ENCODE results near the gene FOXP1.
"Not testable (repeated sequence)": the region's sequence is repeated elsewhere in the genome, so short reads cannot be mapped to it uniquely, and the experiment has no call there.

The FOXP1 gene

DNA sequence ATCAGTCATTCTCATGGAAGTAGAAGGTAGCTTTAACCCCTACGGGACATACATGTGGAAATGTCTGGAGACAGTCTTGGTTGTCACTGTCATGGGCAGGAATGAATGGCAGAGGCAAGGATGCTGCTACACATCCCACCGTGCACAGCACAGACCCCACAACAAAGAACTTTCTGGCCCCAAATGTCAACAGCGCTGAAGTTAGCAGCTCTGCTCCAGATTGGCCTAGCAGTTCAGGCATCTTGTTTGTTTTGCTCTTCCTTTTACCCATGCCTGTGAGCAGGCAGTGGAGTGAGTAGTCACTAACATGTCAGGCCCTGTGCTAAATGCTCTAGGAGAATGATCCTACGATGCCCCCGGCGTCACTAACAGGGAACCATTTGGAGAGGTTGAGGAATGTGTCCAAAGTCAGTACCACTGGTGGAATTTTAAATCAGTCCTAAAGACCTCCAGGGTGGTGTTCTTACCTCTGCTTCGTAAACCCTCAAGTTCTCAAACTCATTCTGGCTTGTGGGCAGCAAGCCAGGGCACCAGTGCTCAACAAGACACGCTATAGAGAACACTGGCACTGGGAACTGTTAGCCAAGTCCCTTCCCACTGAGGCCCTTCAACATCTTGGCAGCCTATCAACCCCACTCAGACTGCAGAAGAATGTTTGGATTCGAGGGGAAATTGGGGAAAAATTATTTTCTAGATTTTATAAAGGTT is 142.2 kb downstream of the FOXP1 start:
- TF ChIP-seq CTCF (IDR thresholded peaks at IDR 0.05; ENCODE audit: low read depth, low read length, missing control alignments), result no peak
- DNase-seq (ENCODE audit: low read depth), result no peak
- no peak overlapping the region for H3K4me3 ChIP-seq (ENCODE audit: low read depth, low read length)

GRCh38 chr3:71438904-71439303 is 144.6 kb downstream of the FOXP1 start:
- no peak overlapping the region for H3K4me3 ChIP-seq (ENCODE audit: low read depth, low read length)
- no peak for DNase-seq (ENCODE audit: low read depth)
- no peak for TF ChIP-seq CTCF (IDR thresholded peaks at IDR 0.05; ENCODE audit: low read depth, low read length, missing control alignments)

DNA sequence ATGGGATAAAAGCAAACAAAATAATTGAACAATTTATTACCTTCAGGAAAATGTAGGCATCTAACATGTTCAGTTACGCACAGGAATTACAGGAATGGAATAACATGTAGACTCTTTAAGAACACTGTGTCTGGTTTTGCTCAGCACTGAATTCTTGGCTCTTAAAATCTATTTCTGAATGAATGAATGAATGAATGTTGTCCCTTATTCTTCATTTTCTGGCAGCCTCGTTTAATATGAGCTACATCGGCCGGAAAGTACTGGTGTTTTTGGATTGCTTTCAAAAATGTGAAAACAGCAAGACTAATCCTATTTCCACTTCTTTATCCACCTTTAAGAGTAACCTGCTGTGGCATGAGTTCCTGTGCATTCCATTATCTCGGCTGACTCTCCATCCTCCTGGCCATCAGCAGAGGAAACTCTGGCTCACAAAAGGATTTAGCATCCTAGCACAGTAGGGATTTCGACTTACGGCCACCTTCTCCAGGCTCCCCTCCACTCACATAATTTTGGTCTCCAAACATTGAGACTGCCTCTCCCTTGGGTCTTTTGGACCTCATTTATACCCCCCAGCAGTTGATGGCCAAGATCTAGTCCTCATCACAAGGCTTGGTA is 145.3 kb downstream of the FOXP1 start:
- H3K4me3 ChIP-seq (ENCODE audit: low read depth, low read length), result no peak overlapping the region
- DNase-seq (ENCODE audit: low read depth), result no peak
- no peak for TF ChIP-seq CTCF (IDR thresholded peaks at IDR 0.05; ENCODE audit: low read depth, low read length, missing control alignments)

DNA sequence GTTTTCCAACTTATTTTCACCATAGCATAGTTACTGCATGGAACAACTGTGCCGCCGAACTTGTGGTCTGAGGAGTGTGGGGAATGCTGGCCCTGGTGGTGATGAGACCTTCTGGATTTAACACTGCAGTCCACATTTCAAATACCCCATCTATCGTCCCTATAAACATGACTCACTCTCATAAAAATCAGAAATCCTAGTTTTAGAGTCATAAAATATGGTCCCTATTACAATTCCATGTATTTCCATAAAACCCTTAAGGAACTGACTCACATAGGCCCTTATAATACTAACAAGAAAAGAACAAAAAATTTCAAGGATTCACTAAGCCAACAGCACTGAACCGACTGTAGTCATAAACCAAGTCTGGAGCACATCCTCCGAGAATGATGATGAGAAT is 147.2 kb downstream of the FOXP1 start:
- no peak overlapping the region for H3K4me3 ChIP-seq (ENCODE audit: low read depth, low read length)
- no peak for TF ChIP-seq CTCF (IDR thresholded peaks at IDR 0.05; ENCODE audit: low read depth, low read length, missing control alignments)
- no peak for DNase-seq (ENCODE audit: low read depth)

GRCh38 chr3:71435836-71436235 is 147.7 kb downstream of the FOXP1 start:
- DNase-seq (ENCODE audit: low read depth); H3K4me3 ChIP-seq (ENCODE audit: low read depth, low read length): not testable (repeated sequence)

GRCh38 chr3:71433631-71434030 is 149.9 kb downstream of the FOXP1 start:
- DNase-seq (ENCODE audit: low read depth), result no peak
- H3K4me3 ChIP-seq (ENCODE audit: low read depth, low read length), result no peak overlapping the region
- no peak for TF ChIP-seq CTCF (IDR thresholded peaks at IDR 0.05; ENCODE audit: low read depth, low read length, missing control alignments)

DNA sequence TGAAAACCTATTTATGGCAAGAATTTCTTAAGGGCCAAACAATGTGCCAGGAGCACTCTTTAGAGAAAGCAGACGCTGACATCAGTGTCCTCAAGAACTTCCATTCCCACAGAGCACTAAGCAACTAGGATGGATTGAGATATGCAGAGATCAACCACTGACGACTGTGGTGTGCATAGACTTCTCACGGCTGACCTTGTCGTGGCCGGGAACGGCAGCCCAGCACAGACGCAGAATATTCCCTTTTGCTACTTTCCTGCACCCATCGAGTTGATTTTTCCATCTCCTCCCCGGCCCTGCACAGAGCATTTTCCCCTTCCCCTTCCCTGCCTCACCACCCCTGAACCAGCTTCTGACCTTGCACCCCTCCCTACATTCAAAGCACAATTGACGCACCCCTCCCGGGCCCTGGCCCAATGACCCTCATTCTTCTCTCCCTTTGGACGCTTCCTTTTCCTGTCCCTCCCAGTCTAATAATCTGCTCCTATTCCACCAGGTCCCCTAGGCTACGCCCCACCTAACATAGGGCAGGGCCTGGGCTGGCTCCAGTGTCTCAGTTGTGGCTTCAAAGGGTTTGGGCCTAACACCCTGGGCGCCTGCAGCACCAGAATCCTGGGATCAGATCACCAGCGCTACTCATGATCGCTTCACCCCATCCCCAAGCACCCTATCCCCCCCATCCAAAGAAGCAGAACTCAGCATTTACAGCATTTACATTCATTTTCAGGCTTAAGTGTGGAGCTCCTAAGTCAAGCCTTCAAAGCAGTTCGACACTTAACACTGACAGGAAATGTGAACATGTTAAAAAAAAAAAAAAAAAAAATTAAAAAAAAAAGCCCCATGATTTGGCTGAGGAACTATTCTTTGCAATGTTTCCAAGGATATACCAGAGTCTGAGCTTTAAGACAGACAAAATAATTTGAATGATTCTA is 151.2 kb downstream of the FOXP1 start:
- H3K4me3 ChIP-seq (ENCODE audit: low read depth, low read length), result no peak overlapping the region
- no peak for DNase-seq (ENCODE audit: low read depth)
- TF ChIP-seq CTCF (IDR thresholded peaks at IDR 0.05; ENCODE audit: low read depth, low read length, missing control alignments), result no peak

Measured in GM12864 (cell line).